GM19043 (cell line): ENCODE data around the gene WFIKKN2.

Experiments used
- ATAC-seq: cut with Tn5 transposase; IDR thresholded peaks from one replicate; pipeline ENCODE4 v1.9.1; 2021; ENCODE audit warnings: low read depth; ENCODE audit not compliant: unreplicated experiment

Gene WFIKKN2

DNA sequence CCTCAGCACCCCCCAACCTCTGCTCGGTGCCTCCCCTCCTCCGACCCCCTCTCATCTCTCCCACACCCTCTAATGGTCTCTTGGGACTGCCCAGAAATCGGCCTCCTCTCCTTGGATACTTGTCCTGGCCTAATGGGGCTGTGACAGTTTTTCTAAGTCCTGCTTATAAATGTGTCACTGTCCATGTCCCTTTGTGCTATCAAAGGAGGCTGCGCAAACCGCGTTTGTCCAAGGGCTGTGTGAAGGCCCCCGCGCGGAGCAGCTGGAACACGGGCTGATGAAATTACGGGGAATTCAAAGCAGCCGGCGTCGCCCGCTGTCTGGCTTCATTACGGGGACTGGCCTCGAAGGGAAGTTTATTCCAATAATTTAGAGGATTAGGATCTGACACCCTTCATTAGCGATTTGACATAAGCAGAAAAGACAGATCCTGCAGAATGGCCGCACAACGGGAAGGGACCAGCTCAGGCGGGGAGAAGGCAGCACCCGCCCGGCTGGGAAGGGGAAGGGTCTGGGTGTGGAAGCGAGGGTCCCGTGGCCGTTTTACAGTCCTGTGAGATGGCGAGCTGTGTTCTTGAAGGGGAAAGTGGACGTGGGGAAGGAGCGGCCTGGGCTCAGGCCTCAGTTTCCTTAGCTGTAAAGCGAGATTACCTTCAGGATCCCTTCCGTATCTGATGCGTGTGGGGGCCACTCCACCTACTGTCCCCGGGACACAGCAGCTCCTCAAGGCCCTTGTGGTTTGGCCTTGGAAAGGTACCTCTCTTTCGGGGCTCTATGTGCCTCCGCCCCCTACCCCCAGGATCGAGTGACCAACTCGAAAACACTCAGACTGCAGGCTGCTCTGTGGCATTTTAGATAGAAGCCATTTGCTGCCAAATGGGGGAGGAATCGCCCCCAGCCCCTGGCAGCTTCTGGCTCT is 1.6 kb upstream of the WFIKKN2 start:
- ATAC-seq, result no peak

DNA sequence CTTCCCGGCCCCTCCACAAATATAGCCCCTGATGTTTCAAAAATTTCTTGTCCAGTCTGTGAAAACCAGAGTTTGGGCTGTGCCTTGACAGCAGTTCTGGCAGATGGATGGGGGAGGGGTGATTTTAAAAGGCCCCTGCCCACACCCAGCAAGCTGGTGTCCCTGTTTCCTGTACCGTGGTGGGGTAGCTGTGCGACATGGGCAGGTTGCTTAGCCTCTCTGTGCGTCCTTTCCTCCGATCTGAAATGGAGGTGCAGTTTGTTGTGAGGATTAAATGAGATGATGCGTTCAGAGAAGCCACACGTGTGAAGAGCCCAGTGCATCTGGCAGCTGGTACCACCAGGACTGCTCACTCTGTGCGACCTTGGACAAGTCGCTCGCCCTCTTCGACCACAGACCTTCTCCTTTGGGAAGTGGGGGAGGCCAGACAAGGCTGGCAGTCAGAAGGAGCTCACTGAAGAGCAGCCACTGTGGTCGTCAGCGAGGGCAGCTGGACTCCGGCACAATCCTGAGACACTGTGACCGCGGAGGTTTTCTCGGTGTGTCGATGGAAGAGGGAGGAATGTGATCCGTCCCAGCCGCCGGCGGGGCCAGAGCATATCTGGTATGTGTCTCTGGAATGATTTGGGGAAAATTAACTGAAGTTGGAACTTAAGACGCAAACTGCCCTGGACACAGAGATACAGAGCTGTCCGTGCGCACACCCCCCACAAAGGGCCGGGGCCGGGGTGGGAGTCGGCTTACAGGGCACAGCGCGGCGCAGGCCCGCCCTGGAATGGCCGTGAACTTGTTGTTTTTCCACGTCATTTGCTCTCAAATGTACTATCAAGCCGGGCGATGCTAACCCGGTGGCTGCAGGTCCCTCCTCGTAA is 721 bp upstream of the WFIKKN2 start:
- no peak for ATAC-seq

DNA sequence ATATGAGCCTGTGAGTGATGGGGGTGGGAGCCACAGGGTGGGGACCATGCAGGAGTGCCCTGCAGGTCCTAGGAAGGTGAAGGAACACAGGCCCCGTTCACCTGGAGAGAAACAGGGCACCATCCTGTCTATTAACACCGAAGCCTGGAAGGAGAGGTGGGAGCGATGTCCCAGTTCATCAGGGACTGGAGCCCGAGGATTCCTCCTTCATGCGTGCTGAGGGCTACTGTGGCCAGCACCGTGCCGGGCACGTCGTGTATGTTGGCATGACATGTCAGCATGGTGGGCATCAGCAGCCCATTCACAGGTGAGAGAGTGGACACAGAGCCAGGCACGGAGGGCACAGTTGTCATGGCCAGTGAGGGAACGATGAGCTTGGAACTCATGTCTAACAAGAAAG is 1.4 kb downstream of the WFIKKN2 start:
- no peak for ATAC-seq

DNA sequence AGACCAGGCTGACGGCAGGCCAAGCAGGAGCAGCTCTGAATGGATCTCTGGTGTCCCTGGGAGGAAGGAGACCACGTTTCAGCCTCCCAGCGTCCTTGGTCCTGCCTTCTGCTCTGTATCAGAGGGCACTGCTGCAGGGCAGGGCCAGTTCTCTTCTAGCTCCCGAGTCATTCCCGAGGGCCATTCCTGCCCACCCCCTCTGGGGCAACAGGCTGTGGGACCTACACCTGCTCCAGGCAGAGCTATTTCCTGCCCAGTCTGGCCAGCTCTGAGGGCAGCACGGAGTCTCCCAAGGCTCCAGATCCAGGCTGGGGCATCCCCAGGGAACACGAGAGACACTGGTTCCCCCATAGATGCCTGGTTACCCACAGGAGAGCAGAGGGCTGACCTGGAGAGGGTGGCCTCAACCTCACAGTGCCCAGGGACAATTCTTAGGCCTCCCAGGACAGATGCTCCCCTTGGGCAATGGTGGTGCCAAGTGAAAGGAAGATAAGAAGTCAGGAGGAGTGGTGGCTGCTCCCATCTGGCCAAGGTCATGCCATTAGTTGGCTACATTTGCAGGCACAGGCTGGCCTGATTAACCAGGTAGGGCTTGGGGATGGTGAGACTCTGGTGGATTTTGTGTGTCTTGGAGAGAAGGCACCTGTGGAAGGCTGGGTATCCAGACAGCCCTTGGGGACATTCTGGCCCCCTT is 2.0 kb downstream of the WFIKKN2 start:
- no peak for ATAC-seq

DNA sequence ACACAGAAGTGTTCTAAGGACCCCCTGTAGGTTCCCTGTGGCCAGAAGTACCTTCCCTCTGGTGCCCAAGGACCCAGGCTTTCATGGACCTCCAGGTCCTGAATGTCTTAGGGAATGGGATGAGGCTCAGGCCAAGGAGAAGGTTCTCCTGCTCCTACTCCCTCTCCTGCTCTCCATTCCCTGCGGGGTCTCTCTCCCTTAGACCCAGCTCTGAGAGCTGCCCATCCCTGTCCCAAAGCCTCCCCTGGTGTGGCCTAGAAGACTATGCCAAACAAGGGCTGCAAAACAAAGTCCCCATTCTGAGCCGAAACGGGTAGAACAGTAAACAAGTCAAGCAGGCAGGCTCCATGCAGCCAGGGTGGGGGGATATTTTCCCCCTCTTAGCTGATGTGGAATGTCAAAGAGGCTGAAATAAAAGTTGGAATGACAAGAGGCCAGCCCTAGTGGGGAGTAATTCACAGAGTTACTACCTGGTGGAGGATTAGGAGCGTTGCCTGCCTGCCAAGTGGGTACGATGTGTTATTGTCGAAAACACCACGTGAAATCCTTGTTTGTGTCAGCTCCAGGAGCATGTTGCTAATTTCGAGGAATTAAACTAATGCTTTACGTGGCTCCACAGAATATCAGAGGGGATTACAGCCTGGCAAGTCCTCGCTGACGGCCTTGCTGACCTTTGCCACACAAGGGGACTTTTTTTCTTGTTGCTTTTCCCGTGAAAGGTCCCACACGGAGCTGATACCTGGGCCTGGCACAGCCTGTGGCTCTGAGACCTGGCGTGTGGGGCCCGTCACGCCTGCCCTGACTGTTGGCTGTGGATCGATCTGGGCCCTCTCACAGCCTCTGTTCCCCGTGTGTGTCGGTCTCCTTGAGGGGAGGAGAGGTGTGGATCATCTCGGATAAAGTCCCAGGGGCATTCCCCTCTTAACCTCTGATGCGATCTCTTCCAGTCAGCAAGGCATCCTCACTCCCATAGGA is 2.9 kb downstream of the WFIKKN2 start:
- ATAC-seq, result no peak

DNA sequence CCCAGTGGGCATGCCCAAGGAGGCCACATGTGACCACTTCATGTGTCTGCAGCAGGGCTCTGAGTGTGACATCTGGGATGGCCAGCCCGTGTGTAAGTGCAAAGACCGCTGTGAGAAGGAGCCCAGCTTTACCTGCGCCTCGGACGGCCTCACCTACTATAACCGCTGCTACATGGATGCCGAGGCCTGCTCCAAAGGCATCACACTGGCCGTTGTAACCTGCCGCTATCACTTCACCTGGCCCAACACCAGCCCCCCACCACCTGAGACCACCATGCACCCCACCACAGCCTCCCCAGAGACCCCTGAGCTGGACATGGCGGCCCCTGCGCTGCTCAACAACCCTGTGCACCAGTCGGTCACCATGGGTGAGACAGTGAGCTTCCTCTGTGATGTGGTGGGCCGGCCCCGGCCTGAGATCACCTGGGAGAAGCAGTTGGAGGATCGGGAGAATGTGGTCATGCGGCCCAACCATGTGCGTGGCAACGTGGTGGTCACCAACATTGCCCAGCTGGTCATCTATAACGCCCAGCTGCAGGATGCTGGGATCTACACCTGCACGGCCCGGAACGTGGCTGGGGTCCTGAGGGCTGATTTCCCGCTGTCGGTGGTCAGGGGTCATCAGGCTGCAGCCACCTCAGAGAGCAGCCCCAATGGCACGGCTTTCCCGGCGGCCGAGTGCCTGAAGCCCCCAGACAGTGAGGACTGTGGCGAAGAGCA is 4.4 kb downstream of the WFIKKN2 start:
- ATAC-seq, result no peak

DNA sequence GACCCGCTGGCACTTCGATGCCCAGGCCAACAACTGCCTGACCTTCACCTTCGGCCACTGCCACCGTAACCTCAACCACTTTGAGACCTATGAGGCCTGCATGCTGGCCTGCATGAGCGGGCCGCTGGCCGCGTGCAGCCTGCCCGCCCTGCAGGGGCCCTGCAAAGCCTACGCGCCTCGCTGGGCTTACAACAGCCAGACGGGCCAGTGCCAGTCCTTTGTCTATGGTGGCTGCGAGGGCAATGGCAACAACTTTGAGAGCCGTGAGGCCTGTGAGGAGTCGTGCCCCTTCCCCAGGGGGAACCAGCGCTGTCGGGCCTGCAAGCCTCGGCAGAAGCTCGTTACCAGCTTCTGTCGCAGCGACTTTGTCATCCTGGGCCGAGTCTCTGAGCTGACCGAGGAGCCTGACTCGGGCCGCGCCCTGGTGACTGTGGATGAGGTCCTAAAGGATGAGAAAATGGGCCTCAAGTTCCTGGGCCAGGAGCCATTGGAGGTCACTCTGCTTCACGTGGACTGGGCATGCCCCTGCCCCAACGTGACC is 5.0 kb downstream of the WFIKKN2 start:
- no peak for ATAC-seq

DNA sequence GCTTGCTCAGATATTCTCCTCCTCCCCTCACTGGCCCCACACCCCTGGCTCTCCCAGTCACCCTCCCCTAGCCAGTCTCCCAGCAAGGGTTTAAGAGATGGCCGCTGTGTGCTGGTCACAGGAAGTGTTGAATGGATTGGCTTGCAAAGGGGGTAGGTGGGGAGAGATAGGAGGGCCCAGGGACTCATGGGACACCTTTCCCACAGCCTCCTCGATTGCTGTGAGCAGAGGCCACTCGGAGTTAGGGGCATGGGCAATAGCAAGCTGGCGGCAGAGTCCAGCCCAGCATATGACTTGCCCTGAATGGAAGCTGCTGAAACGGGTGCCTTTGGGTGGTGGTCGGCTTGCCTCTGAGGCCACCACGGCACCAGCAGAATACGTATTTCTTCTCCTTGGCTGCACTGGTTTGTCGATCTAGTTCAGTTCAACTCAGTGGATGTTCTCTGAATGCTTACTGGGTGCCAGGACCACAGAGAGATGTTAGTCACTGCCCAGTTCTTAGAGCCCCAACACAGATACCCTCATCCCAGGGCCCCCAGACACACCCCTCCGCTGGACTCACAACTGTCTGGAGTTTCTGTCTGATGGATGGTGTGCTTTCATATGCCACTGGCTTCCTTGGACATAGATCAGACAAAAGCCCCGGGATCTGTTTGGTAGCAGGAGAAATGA is 6.0 kb downstream of the WFIKKN2 start:
- no peak for ATAC-seq

DNA sequence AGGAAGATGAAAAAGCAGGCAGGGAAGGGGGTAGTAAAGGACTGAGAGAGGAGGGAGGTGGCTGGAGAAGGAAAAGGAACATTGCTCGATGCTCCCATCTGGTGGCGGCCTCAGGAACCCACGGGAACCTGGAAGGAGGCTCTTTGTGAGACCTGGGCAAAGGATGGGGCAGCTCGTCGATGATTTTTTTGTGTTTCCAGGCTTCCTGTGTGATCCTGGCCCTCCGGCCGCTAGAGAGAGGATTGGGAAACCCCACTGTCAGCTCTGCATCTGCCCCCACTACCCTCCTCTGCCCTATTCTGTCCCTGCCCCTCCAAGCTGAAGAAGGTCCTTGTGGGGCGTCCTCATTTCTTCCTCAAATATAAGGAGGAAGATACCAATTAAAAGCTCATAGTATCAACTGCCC is 6.6 kb downstream of the WFIKKN2 start:
- no peak for ATAC-seq

DNA sequence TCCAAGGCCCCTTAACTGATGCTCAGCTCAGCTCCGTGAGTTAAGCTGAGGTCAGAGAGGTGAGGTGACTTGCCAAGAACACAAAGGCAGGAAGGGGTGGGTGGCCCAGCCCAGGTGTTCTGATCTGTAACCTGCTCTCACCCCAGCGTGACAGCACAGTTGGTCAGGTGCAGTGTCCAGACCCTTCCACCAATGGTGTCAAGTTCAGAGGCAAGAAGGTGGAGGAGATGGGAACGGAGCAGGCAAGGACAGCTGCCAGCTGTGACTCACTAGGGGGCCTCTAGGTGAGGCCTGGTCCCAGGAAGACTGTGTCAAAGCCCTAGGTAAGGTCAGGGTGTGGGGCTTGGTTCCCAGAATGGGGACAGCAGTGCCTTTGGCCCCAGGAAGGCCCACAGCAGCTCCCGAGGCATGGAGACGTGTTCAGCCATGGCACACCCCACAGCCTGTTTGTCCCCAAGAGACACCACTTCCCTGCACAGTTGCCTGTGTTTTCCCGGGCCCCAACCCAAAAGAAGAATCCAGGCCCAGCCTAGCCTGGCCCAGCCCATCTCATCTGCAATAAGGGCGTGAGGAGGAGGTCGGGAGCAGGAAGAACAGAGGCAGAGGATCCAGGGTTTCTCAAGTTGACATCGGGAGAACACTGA is 7.2 kb downstream of the WFIKKN2 start:
- ATAC-seq, result no peak

DNA sequence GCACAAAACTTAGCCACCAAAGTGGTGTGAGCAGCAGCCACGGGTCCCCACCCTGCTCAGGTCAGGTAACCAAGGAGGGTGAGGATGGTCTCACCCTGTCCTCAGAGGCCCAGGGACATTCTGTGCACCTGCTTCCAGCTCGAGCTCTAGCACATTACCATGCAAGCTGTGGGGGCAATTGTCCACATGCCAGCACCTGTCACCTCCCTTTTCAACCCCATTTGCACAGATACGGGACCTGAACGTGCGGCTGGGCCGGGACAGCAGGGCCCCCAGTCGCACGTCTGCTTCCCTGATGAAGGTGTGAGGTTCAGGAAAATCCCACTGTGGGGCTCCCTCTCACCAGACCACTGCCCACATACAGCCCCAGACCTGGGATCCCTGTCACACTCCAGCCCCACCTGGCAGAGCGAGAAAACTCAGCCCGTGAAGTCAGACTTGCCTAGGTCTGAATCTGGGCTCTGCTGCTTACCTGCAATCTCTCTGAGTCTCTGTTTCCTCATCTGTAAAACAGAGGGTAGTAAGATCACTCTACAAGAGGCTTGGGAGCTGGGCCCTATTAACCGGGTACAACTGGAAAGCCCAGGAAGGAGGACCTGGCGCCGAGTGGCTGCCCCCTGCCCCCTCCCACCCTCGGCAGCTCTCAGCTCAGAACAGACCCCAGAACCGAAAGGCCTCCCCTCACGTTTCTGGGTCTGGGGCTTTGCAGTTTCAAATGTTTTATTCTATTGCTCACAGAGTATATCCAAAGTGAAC is 7.9 kb downstream of the WFIKKN2 start:
- ATAC-seq, result no peak

DNA sequence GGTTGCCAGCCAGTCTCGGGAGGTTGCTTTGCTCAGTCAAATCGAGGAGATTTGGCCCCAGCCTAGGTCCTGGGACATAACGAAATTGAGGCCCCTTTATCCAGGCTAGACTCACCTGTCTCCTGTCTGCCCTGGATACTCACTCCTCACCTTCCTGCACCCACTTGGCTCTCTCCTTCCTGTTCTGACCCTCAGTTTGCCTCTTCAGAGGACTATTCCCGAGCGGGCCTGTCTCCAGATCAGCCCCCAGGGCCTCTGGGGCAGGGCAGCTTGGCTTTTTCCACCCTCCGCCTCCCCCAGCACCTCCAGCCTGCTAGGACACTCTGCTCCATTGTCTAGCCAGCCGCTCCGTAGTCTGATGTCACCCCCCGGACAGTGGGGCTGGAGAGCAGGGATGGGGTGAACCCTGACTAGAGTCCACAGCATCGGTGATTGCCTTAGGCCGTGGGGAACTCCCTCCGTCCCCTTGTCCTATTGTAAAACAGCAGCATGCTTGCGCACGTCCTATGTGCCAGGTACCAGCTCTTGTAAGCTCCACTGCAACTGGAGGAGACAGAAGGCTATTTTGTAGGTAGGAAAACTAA is 8.8 kb downstream of the WFIKKN2 start:
- ATAC-seq, result no peak

DNA sequence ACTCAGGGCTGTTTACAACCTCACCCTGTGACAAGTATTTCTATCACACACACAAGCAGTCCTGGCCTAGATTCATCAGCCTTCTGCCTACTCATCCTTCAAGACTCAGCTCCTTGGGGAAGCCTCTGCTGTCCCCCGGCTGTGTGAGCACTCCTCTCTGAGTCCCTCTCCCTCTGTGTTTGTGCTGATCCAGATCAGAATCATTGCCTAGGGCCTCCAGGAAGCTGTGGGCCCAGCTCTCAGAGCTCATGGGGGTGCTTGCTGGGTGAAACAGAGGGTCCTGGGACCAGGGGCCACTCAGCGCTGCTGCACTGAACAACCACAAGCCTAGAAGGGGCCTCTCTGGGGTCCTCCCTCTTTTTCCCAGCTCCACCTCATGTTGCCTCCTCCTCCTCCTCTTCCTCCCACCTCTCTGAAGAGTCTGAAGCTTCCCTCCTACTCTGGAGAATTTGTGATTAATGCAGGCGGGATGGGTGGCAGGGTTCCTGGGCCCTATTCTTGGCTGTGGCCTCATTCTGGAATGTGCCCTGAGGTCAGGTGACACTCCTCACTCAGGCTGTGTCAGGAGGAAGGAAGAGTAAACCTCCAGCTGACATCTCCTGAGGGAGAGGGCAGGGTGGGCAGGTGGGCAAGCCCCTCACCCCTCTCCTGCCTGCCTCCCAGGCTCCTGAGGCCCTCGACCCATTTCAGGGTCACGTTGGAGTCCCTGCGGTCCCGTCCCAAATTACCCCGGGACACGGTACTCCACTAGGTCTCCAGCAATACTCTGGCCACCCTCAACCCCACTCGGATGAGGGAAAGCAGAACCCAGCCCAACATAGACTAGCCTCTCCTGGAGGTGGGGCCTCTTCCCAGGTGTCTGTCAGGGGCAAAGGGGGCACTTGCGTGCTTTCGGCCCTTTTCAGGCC is 10.1 kb downstream of the WFIKKN2 start:
- ATAC-seq, result no peak

DNA sequence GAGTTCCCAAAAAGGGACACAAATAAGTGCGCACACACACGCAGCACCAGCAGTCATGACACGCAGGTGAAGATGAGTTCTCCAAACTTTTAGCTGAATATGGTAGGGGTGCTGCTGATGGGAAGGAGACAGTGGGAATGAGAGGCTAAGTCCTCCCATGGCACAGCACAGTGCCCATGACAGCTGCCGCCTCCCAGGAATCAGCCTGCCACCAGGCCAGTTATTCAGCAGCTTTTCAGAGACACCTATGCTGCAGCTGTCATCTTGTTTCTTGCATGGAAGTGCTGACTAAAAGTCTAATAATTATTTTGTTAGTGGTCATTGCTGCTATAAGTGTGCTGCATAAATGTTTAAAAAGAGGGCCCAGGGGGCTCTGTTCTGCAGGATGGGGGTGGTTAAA is 12.2 kb downstream of the WFIKKN2 start:
- no peak for ATAC-seq

DNA sequence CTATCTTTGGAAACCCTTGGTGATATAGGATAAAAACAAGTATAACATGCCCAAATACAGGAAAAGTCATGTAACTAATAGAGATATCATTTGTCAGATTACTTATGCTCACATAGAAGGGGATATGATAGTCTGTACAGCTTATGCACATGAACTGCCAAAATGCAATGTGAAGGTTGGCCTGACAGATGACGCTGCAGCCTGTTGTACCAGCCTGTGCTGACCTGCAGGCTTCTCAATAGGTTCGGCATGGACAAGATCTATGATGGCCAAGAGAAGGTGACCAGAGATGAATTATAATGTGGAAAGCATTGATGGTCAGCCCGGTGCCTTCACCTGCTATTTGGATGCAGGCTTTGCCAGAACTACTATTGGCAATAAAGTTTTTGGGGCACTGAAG is 12.7 kb downstream of the WFIKKN2 start:
- ATAC-seq, result no peak

DNA sequence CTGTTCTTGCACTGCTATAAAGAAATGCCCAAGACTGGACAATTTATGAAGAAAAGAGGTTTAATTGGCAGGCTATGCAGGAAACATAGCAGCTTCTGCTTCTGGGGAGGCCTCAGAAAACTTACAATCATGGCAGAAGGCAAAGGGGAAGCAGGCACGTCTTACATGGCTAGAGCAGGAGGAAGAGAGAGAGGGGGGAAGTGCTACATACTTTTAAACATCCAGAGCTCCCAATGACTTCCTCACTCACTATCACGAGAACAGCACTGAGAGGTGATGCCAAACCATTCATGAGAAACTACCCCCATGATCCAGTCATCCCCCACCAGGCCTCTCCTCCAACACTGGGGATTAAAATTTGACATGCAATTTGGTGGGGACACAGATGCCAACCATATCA is 13.3 kb downstream of the WFIKKN2 start:
- ATAC-seq, result no peak
